ENCODE data around the gene CHERP. TPM values are rescaled to one million over a fixed set of nuclear protein-coding genes. Genes with fewer than 3 reads are reported as not detected.

CHERP gene
- total and polyA plus RNA-seq, 2 experiments from 2014 or later: 7.8 to 38.7 TPM

DNA sequence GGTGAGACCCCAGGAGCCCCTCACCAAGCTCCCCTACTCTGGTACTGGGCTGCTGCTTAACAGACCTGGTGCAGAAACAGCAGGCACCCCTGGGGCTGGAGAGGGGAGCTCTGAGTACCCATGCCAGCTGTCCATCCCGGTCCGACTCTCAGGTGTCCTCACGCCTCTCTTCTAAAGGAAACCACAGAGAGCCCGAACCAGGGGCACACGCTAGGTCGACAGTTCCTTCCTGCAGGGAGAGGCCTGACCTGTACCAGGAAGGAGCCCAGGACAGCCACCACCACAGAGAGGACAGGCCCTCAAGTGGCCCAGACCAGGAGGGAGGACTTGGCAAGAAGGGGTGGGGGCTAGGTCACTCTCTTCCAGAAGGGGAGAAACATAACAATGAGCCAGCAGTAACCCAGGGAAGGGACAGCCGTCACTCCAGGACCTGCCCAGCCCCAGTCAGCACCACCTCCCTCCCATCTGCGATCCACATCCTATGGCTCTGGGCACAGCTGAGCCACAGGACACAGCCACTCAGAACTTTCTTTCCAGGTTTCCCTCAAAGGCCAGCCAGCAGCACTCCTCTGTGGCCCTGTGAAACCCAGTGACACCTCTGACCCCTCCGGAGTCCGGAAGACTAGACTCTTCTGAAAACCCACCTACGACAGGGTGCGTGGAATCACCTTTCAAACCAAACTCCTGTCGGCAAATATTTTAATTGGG, 43.0 kb upstream of the CHERP start:
- Histone ChIP-seq H3K4me1 (ENCODE audit: insufficient read depth) (peaks cover 35% of the 10 kb centered on the region), H3K4me2 (peak overlapping the region; percentile 45), H3K4me3 (no peak overlapping the region), H2AFZ (no peak overlapping the region), H3K9me3 (ENCODE audit: low read depth) (no peaks in the 10 kb centered on the region), H3K9me2 (replicated peaks; ENCODE audit: insufficient read depth) (no peaks in the 10 kb centered on the region), H3K27me3 (no peaks in the 10 kb centered on the region), H3K36me3 (replicated peaks; ENCODE audit: insufficient read depth, low read depth) (no peaks in the 10 kb centered on the region), H3K79me2 (peaks cover 96% of the 10 kb centered on the region), H4K20me1 (ENCODE audit: insufficient read depth, poor library complexity, severe bottlenecking) (peaks cover 95% of the 10 kb centered on the region), H3K27ac (peak overlapping the region; percentile 66)
- no peak for DNase-seq (ENCODE audit: low spot score)
- no peak for TF ChIP-seq EZH2phosphoT487 (IDR thresholded peaks at IDR 0.05; ENCODE audit: low read depth, severe bottlenecking, unreplicated experiment)
- TF ChIP-seq EZH2 (IDR thresholded peaks at IDR 0.05; ENCODE audit: borderline replicate concordance): no peak
- TF ChIP-seq, protein P1, sequence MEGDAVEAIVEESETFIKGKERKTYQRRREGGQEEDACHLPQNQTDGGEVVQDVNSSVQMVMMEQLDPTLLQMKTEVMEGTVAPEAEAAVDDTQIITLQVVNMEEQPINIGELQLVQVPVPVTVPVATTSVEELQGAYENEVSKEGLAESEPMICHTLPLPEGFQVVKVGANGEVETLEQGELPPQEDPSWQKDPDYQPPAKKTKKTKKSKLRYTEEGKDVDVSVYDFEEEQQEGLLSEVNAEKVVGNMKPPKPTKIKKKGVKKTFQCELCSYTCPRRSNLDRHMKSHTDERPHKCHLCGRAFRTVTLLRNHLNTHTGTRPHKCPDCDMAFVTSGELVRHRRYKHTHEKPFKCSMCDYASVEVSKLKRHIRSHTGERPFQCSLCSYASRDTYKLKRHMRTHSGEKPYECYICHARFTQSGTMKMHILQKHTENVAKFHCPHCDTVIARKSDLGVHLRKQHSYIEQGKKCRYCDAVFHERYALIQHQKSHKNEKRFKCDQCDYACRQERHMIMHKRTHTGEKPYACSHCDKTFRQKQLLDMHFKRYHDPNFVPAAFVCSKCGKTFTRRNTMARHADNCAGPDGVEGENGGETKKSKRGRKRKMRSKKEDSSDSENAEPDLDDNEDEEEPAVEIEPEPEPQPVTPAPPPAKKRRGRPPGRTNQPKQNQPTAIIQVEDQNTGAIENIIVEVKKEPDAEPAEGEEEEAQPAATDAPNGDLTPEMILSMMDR (IDR thresholded peaks at IDR 0.05; ENCODE audit: poor library complexity): no peak
- WGBS (ENCODE audit: low lambda C conversion rate, missing lambda C conversion rate): 88% methylated on average over 13 of the region's 13 CpGs

DNA sequence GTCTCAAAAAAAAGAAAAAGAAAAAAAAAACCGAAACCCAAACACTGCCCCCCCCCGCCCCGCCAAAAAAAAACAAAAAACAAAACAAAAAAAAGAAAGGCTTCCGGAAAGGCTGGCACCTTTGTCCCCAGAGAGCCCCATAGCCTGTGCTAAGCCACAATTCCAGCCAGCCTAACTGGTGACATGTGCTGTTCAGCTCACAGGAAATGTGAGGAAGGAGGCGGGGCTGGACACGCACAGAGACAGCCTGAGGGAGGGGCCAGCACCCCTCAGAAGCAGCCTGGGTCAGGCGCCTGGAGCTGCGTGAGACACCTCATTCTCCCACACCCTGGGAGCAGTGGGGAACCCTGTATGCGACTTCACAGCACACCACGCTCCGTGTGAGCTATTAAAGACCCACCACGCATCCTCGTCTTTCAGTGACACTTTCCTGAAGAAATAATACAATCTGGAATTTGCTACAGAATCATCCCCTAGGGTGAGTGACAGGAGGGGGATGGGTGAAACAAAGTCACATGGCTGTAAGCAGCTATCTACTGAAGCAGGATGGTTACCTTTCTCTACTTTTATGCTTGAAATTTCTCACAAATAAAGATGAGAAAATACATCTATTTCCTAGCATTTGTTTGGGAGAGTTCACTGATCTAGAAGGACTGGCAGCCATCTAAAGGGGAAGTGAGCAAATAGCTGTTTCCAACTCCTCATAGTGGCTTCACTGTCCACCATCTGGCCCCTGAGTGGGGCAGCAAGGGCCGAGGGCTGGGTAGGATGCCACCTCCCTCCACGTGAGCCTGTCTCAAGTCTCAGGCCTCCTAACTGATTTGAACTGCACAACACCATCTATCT, 42.2 kb upstream of the CHERP start:
- Histone ChIP-seq H3K9me2 (replicated peaks; ENCODE audit: insufficient read depth) (no peaks in the 10 kb centered on the region), H3K79me2 (peaks cover 96% of the 10 kb centered on the region), H4K20me1 (ENCODE audit: insufficient read depth, poor library complexity, severe bottlenecking) (peaks cover 95% of the 10 kb centered on the region), H3K27me3 (no peaks in the 10 kb centered on the region), H2AFZ (no peak overlapping the region), H3K36me3 (replicated peaks; ENCODE audit: insufficient read depth, low read depth) (no peaks in the 10 kb centered on the region), H3K27ac (peak overlapping the region; percentile 66), H3K4me1 (ENCODE audit: insufficient read depth) (peaks cover 35% of the 10 kb centered on the region), H3K4me3 (no peak overlapping the region), H3K9me3 (ENCODE audit: low read depth) (no peaks in the 10 kb centered on the region), H3K4me2 (peak overlapping the region; percentile 45)
- TF ChIP-seq, protein P1 (IDR thresholded peaks at IDR 0.05; ENCODE audit: poor library complexity): no peak
- TF ChIP-seq EZH2 (IDR thresholded peaks at IDR 0.05; ENCODE audit: borderline replicate concordance) (no peak), EZH2phosphoT487 (IDR thresholded peaks at IDR 0.05; ENCODE audit: low read depth, severe bottlenecking, unreplicated experiment) (no peak)
- peak; percentile 91 for DNase-seq (ENCODE audit: low spot score)
- 19% methylated on average over 12 of the region's 15 CpGs for WGBS (ENCODE audit: low lambda C conversion rate, missing lambda C conversion rate)

- H2AFZ ChIP-seq: no peak overlapping the region
- H4K20me1 ChIP-seq (ENCODE audit: insufficient read depth, poor library complexity, severe bottlenecking): peaks cover 87% of the 10 kb centered on the region
- H3K4me1 ChIP-seq (ENCODE audit: insufficient read depth): peaks cover 25% of the 10 kb centered on the region
- no peaks in the 10 kb centered on the region for H3K9me3 ChIP-seq (ENCODE audit: low read depth)
- H3K79me2 ChIP-seq: peaks cover 96% of the 10 kb centered on the region
- no peak overlapping the region for H3K4me2 ChIP-seq
- no peak overlapping the region for H3K27ac ChIP-seq
- H3K9me2 ChIP-seq (replicated peaks; ENCODE audit: insufficient read depth): no peaks in the 10 kb centered on the region
- H3K27me3 ChIP-seq: no peaks in the 10 kb centered on the region
- WGBS (ENCODE audit: low lambda C conversion rate, missing lambda C conversion rate): 88% methylated on average over 10 of the region's 10 CpGs
- DNase-seq (ENCODE audit: low spot score): no peak
- H3K36me3 ChIP-seq (replicated peaks; ENCODE audit: insufficient read depth, low read depth): no peaks in the 10 kb centered on the region
- H3K4me3 ChIP-seq: no peak overlapping the region
- TF ChIP-seq EZH2phosphoT487 (IDR thresholded peaks at IDR 0.05; ENCODE audit: low read depth, severe bottlenecking, unreplicated experiment): no peak
- TF ChIP-seq, protein P1 (IDR thresholded peaks at IDR 0.05; ENCODE audit: poor library complexity): no peak
- TF ChIP-seq EZH2 (IDR thresholded peaks at IDR 0.05; ENCODE audit: borderline replicate concordance): no peak
Observed at GRCh38 chr19:16582486-16583261, 40.4 kb upstream of the CHERP start.

All from hepatocyte (in vitro differentiated cells).